ENCODE results near the gene DDX24. TPM values are rescaled to one million over a fixed set of nuclear protein-coding genes. Genes with fewer than 3 reads are reported as not detected.
A peak's percentile ranks its signal among the peaks of the same experiment; 100 is the strongest.

Gene DDX24
- total RNA-seq, 1 donor from 2014 or later: 206 TPM

- H3K27me3 Mint-ChIP-seq (ENCODE audit: low read depth, unreplicated experiment): peaks cover 4% of the 10 kb centered on the region
- Histone ChIP-seq H3K4me2 (ENCODE audit: low read length) (no peak within 1 kb of the TSS), H3K27me3 (ENCODE audit: insufficient read depth, low read length) (peaks cover 4% of the 10 kb centered on the region), H3K27ac (ENCODE audit: low read depth, low read length) (no peak within 1 kb of the TSS), H2AFZ (ENCODE audit: low read depth, low read length) (peak within 1 kb of the TSS; percentile 48), H3K79me2 (ENCODE audit: insufficient read depth, low read length) (no peaks in the 10 kb centered on the region), H3K4me1 (ENCODE audit: insufficient read depth, low read length) (peaks cover 6% of the 10 kb centered on the region), H3K4me3 (ENCODE audit: insufficient read depth, low read depth, low read length) (no peak within 1 kb of the TSS), H3K9ac (ENCODE audit: low read length) (no peak within 1 kb of the TSS), H3K36me3 (ENCODE audit: insufficient read depth, low read length) (no peaks in the 10 kb centered on the region), H4K20me1 (ENCODE audit: insufficient read depth, low read length) (no peaks in the 10 kb centered on the region), H3K9me3 (ENCODE audit: insufficient read depth, low read depth, low read length) (no peaks in the 10 kb centered on the region)
- FAIRE-seq (no peak), DNase-seq (ENCODE audit: low read depth) (peak; percentile 43)
- H3K4me1 Mint-ChIP-seq (ENCODE audit: low read depth, unreplicated experiment): peaks cover 30% of the 10 kb centered on the region
- peak within 1 kb of the TSS; percentile 97 for H3K27ac Mint-ChIP-seq (ENCODE audit: unreplicated experiment)
- H3K36me3 Mint-ChIP-seq (ENCODE audit: low read depth, unreplicated experiment): peaks cover 22% of the 10 kb centered on the region
- H3K9me3 Mint-ChIP-seq (ENCODE audit: unreplicated experiment): no peaks in the 10 kb centered on the region
- H3K4me3 Mint-ChIP-seq (ENCODE audit: unreplicated experiment): peak within 1 kb of the TSS; percentile 91
- no peak for TF ChIP-seq EZH2 (IDR thresholded peaks at IDR 0.05; ENCODE audit: insufficient read depth, low read length)
- TF ChIP-seq CTCF (IDR thresholded peaks at IDR 0.05; ENCODE audit: insufficient read depth, low read depth, low read length): no peak
Observed at GRCh38 chr14:94110552-94111181, 29.7 kb upstream of the DDX24 start, which contains the start of gene IFI27. IFI27 (plus strand) TSS chr14:94110736.

GRCh38 chr14:94109915-94110250, 28.9 kb upstream of the DDX24 start:
- H3K4me1 Mint-ChIP-seq (ENCODE audit: low read depth, unreplicated experiment): peaks cover 27% of the 10 kb centered on the region
- Histone ChIP-seq H3K79me2 (ENCODE audit: insufficient read depth, low read length) (no peaks in the 10 kb centered on the region), H3K4me3 (ENCODE audit: insufficient read depth, low read depth, low read length) (no peak overlapping the region), H4K20me1 (ENCODE audit: insufficient read depth, low read length) (no peaks in the 10 kb centered on the region), H3K9ac (ENCODE audit: low read length) (no peak overlapping the region), H2AFZ (ENCODE audit: low read depth, low read length) (no peak overlapping the region), H3K27ac (ENCODE audit: low read depth, low read length) (no peak overlapping the region), H3K4me1 (ENCODE audit: insufficient read depth, low read length) (peaks cover 6% of the 10 kb centered on the region), H3K36me3 (ENCODE audit: insufficient read depth, low read length) (no peaks in the 10 kb centered on the region), H3K9me3 (ENCODE audit: insufficient read depth, low read depth, low read length) (no peaks in the 10 kb centered on the region), H3K27me3 (ENCODE audit: insufficient read depth, low read length) (no peaks in the 10 kb centered on the region), H3K4me2 (ENCODE audit: low read length) (no peak overlapping the region)
- no peaks in the 10 kb centered on the region for H3K9me3 Mint-ChIP-seq (ENCODE audit: unreplicated experiment)
- H3K36me3 Mint-ChIP-seq (ENCODE audit: low read depth, unreplicated experiment): peaks cover 23% of the 10 kb centered on the region
- DNase-seq (ENCODE audit: low read depth) (no peak), FAIRE-seq (no peak)
- TF ChIP-seq EZH2 (IDR thresholded peaks at IDR 0.05; ENCODE audit: insufficient read depth, low read length) (no peak), CTCF (IDR thresholded peaks at IDR 0.05; ENCODE audit: insufficient read depth, low read depth, low read length) (no peak)
- H3K4me3 Mint-ChIP-seq (ENCODE audit: unreplicated experiment): no peak overlapping the region
- H3K27me3 Mint-ChIP-seq (ENCODE audit: low read depth, unreplicated experiment): no peaks in the 10 kb centered on the region
- H3K27ac Mint-ChIP-seq (ENCODE audit: unreplicated experiment): peak overlapping the region; percentile 97

GRCh38 chr14:94104731-94105130, 23.7 kb upstream of the DDX24 start:
- Histone ChIP-seq H3K4me3 (ENCODE audit: insufficient read depth, low read depth, low read length) (no peak overlapping the region), H2AFZ (ENCODE audit: low read depth, low read length) (no peak overlapping the region), H3K36me3 (ENCODE audit: insufficient read depth, low read length) (no peaks in the 10 kb centered on the region), H3K4me2 (ENCODE audit: low read length) (no peak overlapping the region), H3K79me2 (ENCODE audit: insufficient read depth, low read length) (no peaks in the 10 kb centered on the region), H3K9me3 (ENCODE audit: insufficient read depth, low read depth, low read length) (no peaks in the 10 kb centered on the region), H3K4me1 (ENCODE audit: insufficient read depth, low read length) (peaks cover 10% of the 10 kb centered on the region), H4K20me1 (ENCODE audit: insufficient read depth, low read length) (peaks cover 8% of the 10 kb centered on the region), H3K27me3 (ENCODE audit: insufficient read depth, low read length) (no peaks in the 10 kb centered on the region), H3K27ac (ENCODE audit: low read depth, low read length) (no peak overlapping the region), H3K9ac (ENCODE audit: low read length) (no peak overlapping the region)
- Mint-ChIP-seq H3K9me3 (ENCODE audit: unreplicated experiment) (no peaks in the 10 kb centered on the region), H3K27ac (ENCODE audit: unreplicated experiment) (no peak overlapping the region), H3K4me1 (ENCODE audit: low read depth, unreplicated experiment) (peaks cover 18% of the 10 kb centered on the region), H3K27me3 (ENCODE audit: low read depth, unreplicated experiment) (no peaks in the 10 kb centered on the region), H3K36me3 (ENCODE audit: low read depth, unreplicated experiment) (peaks cover 16% of the 10 kb centered on the region), H3K4me3 (ENCODE audit: unreplicated experiment) (no peak overlapping the region)
- FAIRE-seq (no peak), DNase-seq (ENCODE audit: low read depth) (no peak)
- TF ChIP-seq EZH2 (IDR thresholded peaks at IDR 0.05; ENCODE audit: insufficient read depth, low read length): no peak
